Measurements from ENCODE around the gene IPCEF1.

Gene IPCEF1

DNA sequence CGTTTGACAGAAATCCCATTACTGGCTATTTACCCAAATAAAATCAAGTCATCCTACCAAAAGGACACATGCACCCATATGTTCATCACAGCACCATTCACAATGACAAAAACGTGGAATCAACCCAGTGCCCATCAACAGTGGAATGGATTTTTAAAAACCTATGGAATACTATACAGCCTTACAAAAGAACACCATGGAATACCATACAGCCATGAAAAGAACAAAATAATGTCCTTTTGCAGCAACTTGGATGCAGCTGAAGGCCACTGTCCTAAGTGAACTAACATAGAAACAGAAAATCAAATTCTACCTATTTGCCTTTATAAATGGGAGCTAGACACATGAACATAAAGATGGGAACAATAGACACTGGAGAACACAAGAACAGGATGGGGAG lies 17.4 kb upstream of the IPCEF1 start:
- TF ChIP-seq, protein P1, sequence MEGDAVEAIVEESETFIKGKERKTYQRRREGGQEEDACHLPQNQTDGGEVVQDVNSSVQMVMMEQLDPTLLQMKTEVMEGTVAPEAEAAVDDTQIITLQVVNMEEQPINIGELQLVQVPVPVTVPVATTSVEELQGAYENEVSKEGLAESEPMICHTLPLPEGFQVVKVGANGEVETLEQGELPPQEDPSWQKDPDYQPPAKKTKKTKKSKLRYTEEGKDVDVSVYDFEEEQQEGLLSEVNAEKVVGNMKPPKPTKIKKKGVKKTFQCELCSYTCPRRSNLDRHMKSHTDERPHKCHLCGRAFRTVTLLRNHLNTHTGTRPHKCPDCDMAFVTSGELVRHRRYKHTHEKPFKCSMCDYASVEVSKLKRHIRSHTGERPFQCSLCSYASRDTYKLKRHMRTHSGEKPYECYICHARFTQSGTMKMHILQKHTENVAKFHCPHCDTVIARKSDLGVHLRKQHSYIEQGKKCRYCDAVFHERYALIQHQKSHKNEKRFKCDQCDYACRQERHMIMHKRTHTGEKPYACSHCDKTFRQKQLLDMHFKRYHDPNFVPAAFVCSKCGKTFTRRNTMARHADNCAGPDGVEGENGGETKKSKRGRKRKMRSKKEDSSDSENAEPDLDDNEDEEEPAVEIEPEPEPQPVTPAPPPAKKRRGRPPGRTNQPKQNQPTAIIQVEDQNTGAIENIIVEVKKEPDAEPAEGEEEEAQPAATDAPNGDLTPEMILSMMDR (conservative IDR thresholded peaks at IDR 0.05): no peak
- no peak for TF ChIP-seq ZFX (IDR thresholded peaks at IDR 0.05)
- H3K27ac ChIP-seq: no peak overlapping the region

DNA sequence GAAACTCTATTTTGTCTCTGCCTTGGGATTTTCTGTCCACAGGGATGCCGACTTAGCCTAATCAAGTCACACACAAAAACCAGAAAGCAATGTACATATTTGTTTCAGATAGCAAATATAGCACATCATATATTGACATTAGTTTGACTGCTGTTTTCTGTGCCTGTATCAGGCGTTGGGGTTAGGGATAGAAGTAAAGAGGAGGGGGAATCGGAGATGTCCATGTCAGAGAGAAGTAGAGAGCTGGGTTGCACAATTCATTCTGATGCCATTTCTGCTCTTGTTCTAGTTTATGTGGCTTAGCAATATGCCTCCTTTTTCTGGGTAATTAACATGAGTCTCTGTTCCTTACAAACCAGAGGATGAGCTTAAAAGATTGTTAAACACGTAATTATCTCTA lies 14.7 kb upstream of the IPCEF1 start:
- H3K27ac ChIP-seq: no peak overlapping the region
- TF ChIP-seq, protein P1 (conservative IDR thresholded peaks at IDR 0.05): no peak
- no peak for TF ChIP-seq ZFX (IDR thresholded peaks at IDR 0.05)

DNA sequence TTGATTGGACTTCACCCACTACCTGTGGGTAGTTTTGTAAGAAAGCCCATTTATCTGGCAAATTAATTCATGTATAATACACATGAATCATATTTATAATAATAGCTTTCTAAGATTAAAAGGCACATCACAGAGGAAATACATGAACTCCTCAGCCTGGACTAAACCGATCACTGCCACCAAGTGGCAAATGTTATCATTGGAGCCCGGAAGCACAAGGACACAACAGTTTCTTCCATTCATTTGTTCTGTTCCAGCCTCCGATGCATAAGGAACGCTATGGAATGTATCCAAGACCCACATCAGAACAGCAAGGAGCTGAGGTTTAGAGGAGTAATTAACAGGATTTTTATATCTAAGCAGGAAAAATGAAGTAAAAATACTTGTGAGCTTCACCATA lies 13.9 kb upstream of the IPCEF1 start:
- H3K27ac ChIP-seq: no peak overlapping the region
- no peak for TF ChIP-seq ZFX (IDR thresholded peaks at IDR 0.05)
- TF ChIP-seq, protein P1 (conservative IDR thresholded peaks at IDR 0.05): peak; percentile 51

DNA sequence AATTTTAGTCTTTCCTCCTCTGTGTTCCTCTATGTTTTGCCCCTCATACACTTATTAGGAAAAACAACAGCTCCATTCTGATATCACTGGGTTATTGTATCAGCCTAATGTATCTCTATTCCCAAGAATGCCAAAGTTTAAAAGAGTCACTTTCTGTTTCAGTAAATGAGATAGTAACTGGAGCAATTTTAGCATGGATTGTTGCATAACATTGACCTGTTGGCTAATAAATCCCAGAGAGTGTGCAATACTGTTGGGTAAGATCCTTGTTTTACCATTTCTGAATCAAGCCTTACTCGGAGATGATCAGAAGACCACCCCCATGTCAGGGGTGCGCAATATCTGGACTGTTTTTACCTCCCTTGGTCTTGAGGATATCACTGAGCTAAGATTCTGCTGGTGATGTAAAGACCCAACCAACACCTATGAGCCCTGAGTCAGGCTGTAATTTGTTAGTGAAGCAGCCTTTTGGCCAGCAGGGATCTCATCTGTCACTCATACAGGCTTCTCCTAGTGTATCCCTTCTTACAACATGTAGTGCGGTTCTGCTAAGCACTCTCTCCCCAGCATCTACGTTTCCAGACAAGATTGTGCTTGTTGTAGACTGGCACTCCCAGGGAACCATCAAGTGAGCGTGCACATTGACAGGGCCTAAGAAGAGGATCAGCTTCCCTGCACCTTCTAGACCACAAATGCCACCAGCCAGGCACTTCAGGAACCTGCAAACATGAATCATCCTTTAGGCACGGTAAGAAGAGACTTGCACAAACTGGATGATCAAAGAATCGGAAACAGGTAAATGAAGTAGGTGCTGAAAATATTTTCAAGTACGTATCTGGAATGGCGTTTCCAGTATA lies 11.5 kb upstream of the IPCEF1 start:
- no peak for TF ChIP-seq ZFX (IDR thresholded peaks at IDR 0.05)
- TF ChIP-seq, protein P1 (conservative IDR thresholded peaks at IDR 0.05): no peak
- H3K27ac ChIP-seq: no peak overlapping the region

DNA sequence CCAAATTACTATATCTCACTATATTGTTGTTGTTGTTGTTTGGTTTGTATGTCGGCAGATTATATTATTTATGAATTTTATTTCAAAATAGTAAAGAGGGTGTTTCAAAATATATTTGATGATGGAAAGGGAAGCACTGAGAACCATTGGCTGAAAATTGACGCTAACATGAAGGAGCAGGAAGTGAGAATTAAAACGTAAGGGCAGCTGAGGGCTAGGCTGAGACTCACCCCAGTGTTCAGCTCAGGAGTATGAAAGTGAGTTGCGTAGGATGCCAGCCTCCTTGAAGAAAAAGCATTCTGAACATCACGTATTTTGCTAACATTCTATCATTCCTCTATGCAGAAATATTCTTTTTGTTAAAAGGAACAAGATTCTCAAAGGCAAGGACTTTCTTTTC lies 10.7 kb upstream of the IPCEF1 start:
- no peak overlapping the region for H3K27ac ChIP-seq
- no peak for TF ChIP-seq ZFX (IDR thresholded peaks at IDR 0.05)
- TF ChIP-seq, protein P1 (conservative IDR thresholded peaks at IDR 0.05): no peak

DNA sequence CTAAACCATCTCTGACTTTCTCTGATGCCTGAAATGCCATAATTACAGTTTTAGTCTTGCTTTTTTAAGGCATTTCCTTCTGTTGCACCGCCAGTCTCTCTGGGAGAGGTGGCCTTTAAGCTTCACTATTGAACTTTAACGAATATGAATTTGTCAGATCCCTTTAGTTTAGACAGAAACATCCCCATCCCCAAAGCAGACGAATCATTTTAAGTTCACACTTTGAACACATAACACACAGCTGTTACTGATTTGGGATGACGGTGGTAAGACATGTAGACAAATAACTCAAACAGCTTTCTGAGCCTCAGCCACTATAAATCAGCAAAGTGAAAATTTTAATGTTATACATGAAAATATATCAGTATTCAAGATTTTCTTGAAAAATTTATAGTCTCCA lies 7.2 kb upstream of the IPCEF1 start:
- no peak overlapping the region for H3K27ac ChIP-seq
- TF ChIP-seq ZFX (IDR thresholded peaks at IDR 0.05): no peak

DNA sequence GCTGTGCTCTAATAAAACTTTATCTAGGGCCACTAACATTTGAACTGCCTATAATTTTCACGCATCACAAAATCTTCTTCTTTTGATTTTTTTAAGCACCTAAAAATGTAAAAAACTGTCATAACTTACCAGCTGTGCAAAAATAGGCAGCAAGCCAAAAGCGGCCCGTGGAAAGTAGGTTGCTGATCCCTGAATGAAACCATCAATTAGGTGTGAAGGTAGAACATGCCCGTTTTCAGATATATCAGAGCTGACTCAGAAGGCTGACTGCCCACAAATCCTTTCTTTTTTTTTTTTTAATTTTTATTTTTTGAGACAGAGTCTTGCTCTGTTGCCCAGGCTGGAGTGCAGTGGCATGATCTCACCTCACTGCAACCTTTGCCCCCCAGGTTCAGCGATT lies 4.9 kb upstream of the IPCEF1 start:
- no peak overlapping the region for H3K27ac ChIP-seq
- TF ChIP-seq, protein P1 (conservative IDR thresholded peaks at IDR 0.05): no peak
- TF ChIP-seq ZFX (IDR thresholded peaks at IDR 0.05): no peak

DNA sequence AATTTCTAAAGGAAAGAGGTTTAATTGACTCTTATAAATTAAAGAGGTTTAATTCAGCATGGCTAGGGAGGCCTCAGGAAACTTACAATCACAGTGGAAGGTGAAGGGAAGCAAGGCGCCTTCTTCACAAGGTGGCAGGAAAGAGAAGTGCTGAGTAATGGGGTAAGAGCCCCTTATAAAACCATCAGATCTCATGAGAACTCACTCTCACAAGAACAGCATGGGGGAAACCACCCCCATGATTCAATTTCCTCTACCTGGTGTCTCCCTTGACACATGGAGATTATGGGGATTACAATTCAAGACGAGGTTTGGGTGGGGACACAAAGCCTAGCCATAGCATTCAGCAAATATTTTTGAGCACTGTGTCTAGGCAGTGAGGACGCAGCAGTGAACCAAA lies 3.9 kb upstream of the IPCEF1 start:
- H3K27ac ChIP-seq: no peak overlapping the region
- TF ChIP-seq ZFX (IDR thresholded peaks at IDR 0.05): no peak
- TF ChIP-seq, protein P1 (conservative IDR thresholded peaks at IDR 0.05): no peak
